Neuronal stem cell (in vitro differentiated cells): Measurements from ENCODE around the gene MMP15.

Experiments
- DNase-seq: peaks from one replicate; pipeline ENCODE4 v3.0.0-alpha.2; 2013; ENCODE audit warnings: low spot score
- H2AFZ ChIP-seq: one replicate; pipeline ENCODE4 v1.6.1; 2013; ENCODE audit warnings: mild to moderate bottlenecking, low read length, inconsistent platforms
- H2AK5ac ChIP-seq: 2 replicates; pipeline ENCODE4 v1.6.1; 2013; ENCODE audit warnings: low read depth, mild to moderate bottlenecking, inconsistent platforms, low read length, moderate library complexity, mixed read lengths
- H2BK120ac ChIP-seq: 2 replicates; pipeline ENCODE4 v1.6.1; 2013; ENCODE audit warnings: low read depth, mild to moderate bottlenecking, inconsistent platforms, low read length, moderate library complexity, mixed read lengths
- H2BK12ac ChIP-seq: one replicate; pipeline ENCODE4 v1.6.1; 2013; ENCODE audit warnings: low read length, inconsistent platforms
- H2BK15ac ChIP-seq: 2 replicates; pipeline ENCODE4 v1.6.1; 2013; ENCODE audit warnings: mild to moderate bottlenecking, low read length, inconsistent platforms, mixed read lengths
- H2BK5ac ChIP-seq: one replicate; pipeline ENCODE4 v1.6.1; 2013; ENCODE audit warnings: inconsistent platforms, mild to moderate bottlenecking, low read length, moderate library complexity
- H3K14ac ChIP-seq: one replicate; pipeline ENCODE4 v1.6.1; 2013; ENCODE audit warnings: low read length, inconsistent platforms
- H3K18ac ChIP-seq: 2 replicates; pipeline ENCODE4 v1.6.1; 2013; ENCODE audit warnings: low read length, inconsistent platforms
- H3K23ac ChIP-seq: 2 replicates; pipeline ENCODE4 v1.6.1; 2013; ENCODE audit warnings: low read depth, mild to moderate bottlenecking, mixed read lengths, low read length, inconsistent platforms; ENCODE audit not compliant: poor library complexity
- H3K27ac ChIP-seq: replicated peaks from 3 replicates; pipeline ENCODE4 v1.5.1; 2013; ENCODE audit warnings: low read length, inconsistent platforms
- H3K27me3 ChIP-seq, 3 experiments: 2 replicates each; pipeline ENCODE4 v1.6.1; 2013; ENCODE audit warnings: low read length in 3 of 3, mild to moderate bottlenecking in 2 of 3, inconsistent platforms in 1 of 3, low read depth in 1 of 3, mixed read lengths in 1 of 3, moderate library complexity in 1 of 3; ENCODE audit not compliant: control insufficient read depth in 3 of 3, insufficient read depth in 3 of 3
- H3K36me3 ChIP-seq, 2 donors: replicated peaks in 1 of 2; 2 replicates each; pipeline ENCODE4 v1.6.1; 2013; ENCODE audit warnings: low read length in 2 of 2; ENCODE audit not compliant: control insufficient read depth in 2 of 2, insufficient read depth in 2 of 2
- H3K4ac ChIP-seq: 2 replicates; pipeline ENCODE4 v1.6.1; 2013; ENCODE audit warnings: inconsistent platforms, mild to moderate bottlenecking, low read length, moderate library complexity
- H3K4me1 ChIP-seq, 2 donors: 1 replicate in 1 of 2; 2 replicates in 1 of 2; pipeline ENCODE4 v1.6.1; 2013; ENCODE audit warnings: low read length in 2 of 2, low read depth in 1 of 2; ENCODE audit not compliant: control insufficient read depth in 2 of 2, insufficient read depth in 1 of 2
- H3K4me2 ChIP-seq: one replicate; pipeline ENCODE4 v1.6.1; 2013; ENCODE audit warnings: mild to moderate bottlenecking, low read length, inconsistent platforms; ENCODE audit not compliant: insufficient read depth, poor library complexity, severe bottlenecking
- H3K4me3 ChIP-seq, 2 donors: 2 replicates each; pipeline ENCODE4 v1.5.1; 2013; ENCODE audit warnings: low read length in 2 of 2, mild to moderate bottlenecking in 2 of 2, inconsistent platforms in 1 of 2, moderate library complexity in 1 of 2
- H3K79me1 ChIP-seq: one replicate; pipeline ENCODE4 v1.6.1; 2013; ENCODE audit warnings: low read depth, mild to moderate bottlenecking, inconsistent platforms, low read length, moderate library complexity
- H3K9ac ChIP-seq: one replicate; pipeline ENCODE4 v1.6.1; 2013; ENCODE audit warnings: mild to moderate bottlenecking, low read depth, low read length, inconsistent platforms; ENCODE audit not compliant: poor library complexity
- H3K9me3 ChIP-seq, 2 donors: replicated peaks in 1 of 2; 2 replicates each; pipeline versions ENCODE3 to v1.6.1; 2013; ENCODE audit warnings: low read length in 2 of 2, mild to moderate bottlenecking in 2 of 2, inconsistent platforms in 1 of 2, low read depth in 1 of 2, mixed read lengths in 1 of 2, moderate library complexity in 1 of 2; ENCODE audit not compliant: control insufficient read depth in 2 of 2, insufficient read depth in 1 of 2
- H4K8ac ChIP-seq: one replicate; pipeline ENCODE4 v1.6.1; 2013; ENCODE audit warnings: low read depth, mild to moderate bottlenecking, inconsistent platforms, low read length, moderate library complexity
- H4K91ac ChIP-seq: one replicate; pipeline ENCODE4 v1.6.1; 2013; ENCODE audit warnings: low read length, low read depth, mild to moderate bottlenecking, inconsistent platforms; ENCODE audit not compliant: poor library complexity
- WGBS, 2 donors: extraction: QIAGEN DNeasy Blood & Tissue Kit; methylation state at CpG; one replicate each; pipeline ENCODE4 v1.1.7; 2013; ENCODE audit warnings: missing lambda C conversion rate in 2 of 2, mixed read lengths in 1 of 2; ENCODE audit not compliant: insufficient read length in 2 of 2, insufficient replicate concordance in 1 of 2; ENCODE audit errors: extremely low coverage in 2 of 2; 5-methylcytosine and 5-hydroxymethylcytosine counted together

The MMP15 gene

GRCh38 chr16:57994361-57994760 is 31.2 kb upstream of the MMP15 start:
- Histone ChIP-seq H2BK12ac (no peak overlapping the region), H3K27me3 (no peaks in the 10 kb centered on the region), H3K36me3 (peaks cover 20 to 43% of the 10 kb centered on the region in 2 donors), H3K18ac (no peak overlapping the region), H3K23ac (no peak overlapping the region), H2AK5ac (no peak overlapping the region), H3K4ac (no peak overlapping the region), H2BK5ac (no peak overlapping the region), H4K8ac (no peak overlapping the region), H2BK15ac (no peak overlapping the region), H3K9ac (no peak overlapping the region), H3K14ac (no peak overlapping the region), H3K27ac (no peak overlapping the region), H3K9me3 (no peaks in the 10 kb centered on the region), H3K4me3 (no peak overlapping the region), H3K4me2 (no peak overlapping the region), H2BK120ac (no peak overlapping the region), H3K79me1 (peaks cover 4% of the 10 kb centered on the region), H3K4me1 (peaks cover 0 to 3% of the 10 kb centered on the region in 2 donors), H4K91ac (no peak overlapping the region), H2AFZ (no peak overlapping the region)
- no peak for DNase-seq
- no CpG with 5 or more reads among the region's 4 CpGs for WGBS, 2 donors

- Histone ChIP-seq H3K4ac (no peak overlapping the region), H2BK120ac (no peak overlapping the region), H3K23ac (no peak overlapping the region), H2BK5ac (no peak overlapping the region), H2AK5ac (no peak overlapping the region), H3K18ac (no peak overlapping the region), H3K27me3 (no peaks in the 10 kb centered on the region), H2BK15ac (no peak overlapping the region), H4K8ac (no peak overlapping the region), H3K9me3 (no peaks in the 10 kb centered on the region), H4K91ac (no peak overlapping the region), H3K79me1 (peaks cover 4% of the 10 kb centered on the region), H3K36me3 (peaks cover 20 to 43% of the 10 kb centered on the region in 2 donors), H3K4me2 (no peak overlapping the region), H3K9ac (no peak overlapping the region), H3K27ac (no peak overlapping the region), H3K4me3 (no peak overlapping the region), H2AFZ (no peak overlapping the region), H3K14ac (no peak overlapping the region), H2BK12ac (no peak overlapping the region), H3K4me1 (peaks cover 2 to 5% of the 10 kb centered on the region in 2 donors)
- no CpG with 5 or more reads among the region's 4 CpGs for WGBS, 2 donors
- no peak for DNase-seq
Observed at GRCh38 chr16:57994778-57995177, 30.8 kb upstream of the MMP15 start.

- no peak overlapping the region for H2BK15ac ChIP-seq
Observed at GRCh38 chr16:57995721-57996405, 29.7 kb upstream of the MMP15 start.

GRCh38 chr16:57996406-57997175 is 29.0 kb upstream of the MMP15 start:
- Histone ChIP-seq H3K4me3 (no peak overlapping the region), H3K36me3 (peaks cover 20 to 43% of the 10 kb centered on the region in 2 donors), H3K18ac (peak overlapping the region; percentile 44), H2BK120ac (no peak overlapping the region), H2BK15ac (no peak overlapping the region), H2AFZ (no peak overlapping the region), H3K14ac (no peak overlapping the region), H3K27ac (no peak overlapping the region), H3K4ac (no peak overlapping the region), H3K4me1 (peaks cover 2 to 5% of the 10 kb centered on the region in 2 donors), H2BK5ac (no peak overlapping the region), H4K91ac (no peak overlapping the region), H3K4me2 (no peak overlapping the region), H3K23ac (no peak overlapping the region), H2AK5ac (no peak overlapping the region), H4K8ac (no peak overlapping the region), H3K27me3 (no peaks in the 10 kb centered on the region), H3K9me3 (no peaks in the 10 kb centered on the region), H2BK12ac (no peak overlapping the region), H3K9ac (peak overlapping the region; percentile 17), H3K79me1 (peaks cover 4% of the 10 kb centered on the region)
- no peak for DNase-seq
- WGBS, 2 donors = no CpG with 5 or more reads among the region's 62 CpGs

More at GRCh38 chr16:57995721-57996405, 29.7 kb upstream of the MMP15 start:
- Histone ChIP-seq H2BK120ac (no peak overlapping the region), H3K18ac (no peak overlapping the region), H3K9me3 (no peaks in the 10 kb centered on the region), H3K27me3 (no peaks in the 10 kb centered on the region), H3K79me1 (peaks cover 4% of the 10 kb centered on the region), H4K91ac (no peak overlapping the region), H3K36me3 (peaks cover 20 to 43% of the 10 kb centered on the region in 2 donors), H3K4me1 (peaks cover 2 to 5% of the 10 kb centered on the region in 2 donors), H3K9ac (peak overlapping the region; percentile 15), H2AK5ac (no peak overlapping the region), H3K4ac (no peak overlapping the region), H3K14ac (no peak overlapping the region), H2AFZ (no peak overlapping the region), H3K23ac (no peak overlapping the region), H2BK12ac (no peak overlapping the region), H4K8ac (no peak overlapping the region), H3K4me3 (peak overlapping the region in 1 of 2 donors; percentile 2), H2BK5ac (no peak overlapping the region), H3K27ac (no peak overlapping the region), H3K4me2 (no peak overlapping the region)
- no CpG with 5 or more reads among the region's 18 CpGs for WGBS, 2 donors
- DNase-seq = no peak
